GM19025 (cell line): ENCODE data around the gene NFIA.

ENCODE experiments used
- ATAC-seq: cut with Tn5 transposase; IDR thresholded peaks from one replicate; pipeline ENCODE4 v1.9.1; 2021; ENCODE audit warnings: mild to moderate bottlenecking, low read depth, moderate library complexity; ENCODE audit not compliant: unreplicated experiment

The NFIA gene

GRCh38 chr1:61377242-61377958 is 295.0 kb downstream of the NFIA start:
- no peak for ATAC-seq

DNA sequence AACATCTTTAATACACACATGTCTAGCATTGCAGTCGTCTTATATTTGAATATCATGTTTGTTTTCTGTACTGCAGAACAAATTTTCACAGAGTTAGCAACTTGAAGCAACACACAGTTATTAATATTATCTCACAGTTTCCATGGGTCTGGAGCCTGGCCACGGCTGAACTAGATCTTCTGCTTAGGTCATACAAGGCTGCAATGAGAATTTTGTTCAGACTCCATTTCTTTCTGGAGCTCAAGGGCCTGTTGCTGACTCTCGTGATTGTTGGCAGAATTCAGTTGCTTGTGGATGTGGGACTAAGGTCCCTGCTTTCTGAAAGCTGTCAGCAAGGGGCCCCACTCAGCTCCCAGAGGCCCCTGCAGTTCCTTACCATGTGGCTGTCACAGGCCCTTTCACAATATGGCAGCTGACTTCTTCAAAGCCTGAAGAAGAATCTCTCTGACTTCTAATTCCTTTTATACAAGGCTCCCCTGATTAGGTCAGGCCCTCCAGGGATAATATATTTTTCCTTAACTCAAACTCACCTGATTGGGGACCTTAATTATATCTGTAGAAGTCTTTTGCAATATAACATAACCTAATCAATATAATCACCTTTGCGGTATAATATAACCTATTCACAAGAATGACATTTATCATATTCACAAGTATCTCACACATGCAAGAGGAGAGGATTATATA is 296.3 kb downstream of the NFIA start:
- ATAC-seq, result no peak

GRCh38 chr1:61379693-61380092 is 297.3 kb downstream of the NFIA start:
- ATAC-seq, result no peak

GRCh38 chr1:61380561-61380960 is 298.2 kb downstream of the NFIA start:
- ATAC-seq, result no peak

GRCh38 chr1:61386323-61386722 is 304.0 kb downstream of the NFIA start:
- no peak for ATAC-seq

GRCh38 chr1:61386770-61387169 is 304.4 kb downstream of the NFIA start:
- no peak for ATAC-seq

DNA sequence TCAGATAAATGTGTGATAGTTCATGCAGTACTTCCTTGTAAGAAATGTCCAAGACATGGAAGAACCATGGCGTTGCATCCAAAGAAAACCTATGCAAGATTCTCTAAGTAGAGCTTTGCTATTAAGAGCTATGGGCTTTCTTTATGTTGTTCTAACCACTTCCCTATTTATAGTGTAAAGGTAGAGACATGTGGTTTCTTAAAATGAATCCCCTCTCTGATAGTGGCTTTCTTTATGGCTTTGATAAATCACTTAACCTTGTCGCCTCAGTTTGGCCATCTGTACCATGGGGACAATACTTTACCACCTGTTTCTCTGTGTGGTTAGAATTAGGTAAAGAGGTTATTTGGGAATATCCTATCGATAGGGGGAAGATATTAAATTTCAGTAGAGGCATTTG is 305.5 kb downstream of the NFIA start:
- ATAC-seq, result no peak

DNA sequence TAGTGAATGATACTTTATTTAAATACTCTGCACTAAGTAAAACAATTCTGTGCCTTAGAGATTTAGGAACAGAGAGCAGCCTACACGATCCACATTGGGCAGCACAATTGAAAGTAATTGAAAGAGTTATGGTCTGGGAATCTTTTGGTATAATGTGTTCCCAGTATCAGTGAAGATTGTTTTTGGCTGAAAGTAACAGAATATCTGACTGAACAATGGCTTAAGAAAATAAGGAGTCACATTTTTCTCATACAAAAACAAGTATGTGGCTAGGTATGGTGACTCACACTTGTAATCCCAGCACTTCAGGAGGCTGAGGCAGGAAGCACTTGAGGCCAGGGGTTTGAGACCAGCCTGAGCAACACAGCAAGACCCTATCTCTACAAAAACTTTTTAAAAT is 306.2 kb downstream of the NFIA start:
- ATAC-seq, result no peak

GRCh38 chr1:61389194-61389925 is 307.0 kb downstream of the NFIA start:
- no peak for ATAC-seq

- ATAC-seq, result no peak
Observed at GRCh38 chr1:61389926-61390845, 307.8 kb downstream of the NFIA start.

- no peak for ATAC-seq
Observed at GRCh38 chr1:61391730-61392129, 309.4 kb downstream of the NFIA start.

DNA sequence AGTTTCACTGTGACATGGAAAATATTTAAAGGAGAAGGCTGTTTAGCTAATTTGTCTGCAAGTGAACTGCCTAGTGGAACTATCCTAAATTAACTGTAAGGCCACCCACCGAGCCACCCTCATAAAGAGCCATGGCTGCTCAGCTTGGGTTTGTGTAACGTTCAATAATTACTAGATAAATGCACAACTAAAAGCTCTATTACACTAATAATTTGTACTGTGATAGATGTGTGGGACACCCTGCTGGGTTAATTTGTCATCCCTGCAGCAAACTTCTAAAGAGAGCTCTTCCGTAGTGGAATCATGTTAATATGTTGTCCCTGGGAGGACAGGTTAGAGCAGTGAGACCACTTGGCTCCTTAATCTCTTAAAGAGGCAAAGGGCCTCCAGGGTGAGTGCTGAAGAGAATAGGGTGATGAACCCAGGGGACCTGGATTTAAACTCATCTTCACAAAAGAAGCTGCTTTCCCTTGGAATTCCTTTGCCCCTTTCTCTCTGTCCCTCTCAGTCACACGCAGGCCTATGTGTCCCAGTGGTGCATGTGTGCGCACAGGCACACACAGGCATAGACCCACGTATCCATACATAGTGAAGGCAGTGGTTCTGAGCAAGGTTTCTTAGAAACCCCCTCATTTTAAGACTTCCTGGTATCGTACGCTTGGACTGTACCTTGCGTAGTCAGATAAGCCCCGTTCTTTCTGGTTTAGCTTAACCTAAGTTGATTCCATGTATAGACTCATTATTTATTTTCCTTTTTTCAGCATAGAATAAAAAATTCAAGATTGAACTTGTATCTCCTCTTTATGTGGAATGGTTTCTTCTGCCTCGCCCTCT is 310.3 kb downstream of the NFIA start:
- ATAC-seq, result no peak

- no peak for ATAC-seq
Observed at GRCh38 chr1:61393575-61393974, 311.2 kb downstream of the NFIA start.

- no peak for ATAC-seq
Observed at GRCh38 chr1:61395146-61395800, 312.9 kb downstream of the NFIA start.

GRCh38 chr1:61397495-61397894 is 315.1 kb downstream of the NFIA start:
- no peak for ATAC-seq

- ATAC-seq, result no peak
Observed at GRCh38 chr1:61397935-61398334, 315.6 kb downstream of the NFIA start.

GRCh38 chr1:61399199-61399598 is 316.8 kb downstream of the NFIA start:
- no peak for ATAC-seq

- ATAC-seq, result no peak
Observed at GRCh38 chr1:61400131-61400770, 317.9 kb downstream of the NFIA start.

GRCh38 chr1:61400997-61401396 is 318.6 kb downstream of the NFIA start:
- no peak for ATAC-seq
